Measurements from ENCODE around the gene ZNF358. TPM values are rescaled to one million over a fixed set of nuclear protein-coding genes. Genes with fewer than 3 reads are reported as not detected.

ZNF358 gene
- total and polyA plus RNA-seq, 10 of the 15 experiments (the other 5 are each of a cell fraction or from before 2014, with no cell fraction given) = 0.09 to 6.3 (median 1.9) TPM; not detected in 1

DNA sequence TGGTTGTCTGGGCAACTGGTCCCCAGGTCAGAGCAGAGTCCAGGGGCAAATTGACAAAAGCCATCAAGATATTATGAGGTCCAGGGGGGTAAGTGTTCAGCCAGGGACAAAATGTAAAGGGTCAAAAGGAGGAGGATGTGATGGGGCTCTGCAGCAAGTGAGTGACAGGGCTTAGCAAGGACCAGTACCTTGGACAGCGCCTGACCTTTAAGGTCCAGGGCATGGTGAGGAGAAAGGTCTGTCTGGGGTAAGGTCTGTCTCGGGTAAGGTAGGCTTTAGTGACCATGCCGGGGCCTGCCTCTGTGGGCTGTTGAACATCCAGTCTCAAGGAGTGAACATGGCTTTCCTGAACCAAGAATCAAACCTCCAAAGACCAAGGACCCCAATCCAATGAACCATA, 6.3 kb upstream of the ZNF358 start:
- Histone ChIP-seq H3K36me3 (ENCODE audit: control insufficient read depth in 2 of 2, insufficient read depth in 2 of 2, low read length in 1 of 2) (no peaks in the 10 kb centered on the region), H3K4me1 (ENCODE audit: control insufficient read depth, insufficient read depth, low read length) (no peaks in the 10 kb centered on the region), H3K4me3 (no peak overlapping the region), H3K4me2 (ENCODE audit: control insufficient read depth, insufficient read depth) (no peak overlapping the region), H3K9ac (ENCODE audit: control insufficient read depth, insufficient read depth, low read length) (no peak overlapping the region), H3K27ac (ENCODE audit: control insufficient read depth, insufficient read depth) (no peak overlapping the region), H3K79me2 (ENCODE audit: control insufficient read depth, insufficient read depth, low read length) (no peaks in the 10 kb centered on the region), H3K27me3 (replicated peaks in 1 of 2; ENCODE audit: control insufficient read depth in 2 of 2, insufficient read depth in 2 of 2, low read length in 1 of 2) (no peaks in the 10 kb centered on the region), H2AFZ (ENCODE audit: control insufficient read depth, low read depth, low read length) (no peak overlapping the region), H3K9me3 (replicated peaks; ENCODE audit: control insufficient read depth, insufficient read depth, low read length) (no peaks in the 10 kb centered on the region), H4K20me1 (ENCODE audit: control insufficient read depth, insufficient read depth) (no peaks in the 10 kb centered on the region)
- SMC1A ChIA-PET (ENCODE audit: uncharacterized antibody, unreplicated experiment) = no interaction called here
- POLR2A ChIA-PET = no interaction called here
- TF ChIP-seq NR2F1 (conservative IDR thresholded peaks at IDR 0.05) (peak; percentile 69), BHLHE40 (IDR thresholded peaks at IDR 0.05; ENCODE audit: borderline replicate concordance in 1 of 2, low read depth in 2 of 2, low read length in 1 of 2) (no peak), PKNOX1 (IDR thresholded peaks at IDR 0.05) (peak; percentile 81), REST (IDR thresholded peaks at IDR 0.05; ENCODE audit: low read depth, low read length) (peak; percentile 91)
- TF ChIP-seq, protein P1, sequence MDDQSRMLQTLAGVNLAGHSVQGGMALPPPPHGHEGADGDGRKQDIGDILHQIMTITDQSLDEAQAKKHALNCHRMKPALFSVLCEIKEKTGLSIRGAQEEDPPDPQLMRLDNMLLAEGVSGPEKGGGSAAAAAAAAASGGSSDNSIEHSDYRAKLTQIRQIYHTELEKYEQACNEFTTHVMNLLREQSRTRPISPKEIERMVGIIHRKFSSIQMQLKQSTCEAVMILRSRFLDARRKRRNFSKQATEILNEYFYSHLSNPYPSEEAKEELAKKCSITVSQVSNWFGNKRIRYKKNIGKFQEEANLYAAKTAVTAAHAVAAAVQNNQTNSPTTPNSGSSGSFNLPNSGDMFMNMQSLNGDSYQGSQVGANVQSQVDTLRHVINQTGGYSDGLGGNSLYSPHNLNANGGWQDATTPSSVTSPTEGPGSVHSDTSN (IDR thresholded peaks at IDR 0.05; ENCODE audit: insufficient replicate concordance, low read depth, low read length) = peak; percentile 54
- TF ChIP-seq, protein P2, sequence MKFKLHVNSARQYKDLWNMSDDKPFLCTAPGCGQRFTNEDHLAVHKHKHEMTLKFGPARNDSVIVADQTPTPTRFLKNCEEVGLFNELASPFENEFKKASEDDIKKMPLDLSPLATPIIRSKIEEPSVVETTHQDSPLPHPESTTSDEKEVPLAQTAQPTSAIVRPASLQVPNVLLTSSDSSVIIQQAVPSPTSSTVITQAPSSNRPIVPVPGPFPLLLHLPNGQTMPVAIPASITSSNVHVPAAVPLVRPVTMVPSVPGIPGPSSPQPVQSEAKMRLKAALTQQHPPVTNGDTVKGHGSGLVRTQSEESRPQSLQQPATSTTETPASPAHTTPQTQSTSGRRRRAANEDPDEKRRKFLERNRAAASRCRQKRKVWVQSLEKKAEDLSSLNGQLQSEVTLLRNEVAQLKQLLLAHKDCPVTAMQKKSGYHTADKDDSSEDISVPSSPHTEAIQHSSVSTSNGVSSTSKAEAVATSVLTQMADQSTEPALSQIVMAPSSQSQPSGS (IDR thresholded peaks at IDR 0.05; ENCODE audit: low read length) = no peak
- CTCF ChIA-PET = no interaction called here
- WGBS (ENCODE audit: insufficient coverage, insufficient replicate concordance, low lambda C conversion rate, missing lambda C conversion rate) = 43% methylated on average over 3 of the region's 3 CpGs
- BruUV-seq (replicated peaks) = no TSS peak
- in situ Hi-C loops (cut with MboI) = no loop called here
- no peak for DNase-seq (ENCODE audit: low read depth, low spot score)
- no peak for FAIRE-seq
- RAD21 ChIA-PET (ENCODE audit: unreplicated experiment) = no interaction called here
- ATAC-seq = no peak
- intact Hi-C loops (cut with micrococcal nuclease; ENCODE audit: unreplicated experiment) = no loop called here

All from GM12878 (cell line).